NOMO-1 treated with dmso at 0.1 percent for 144 hours (cell line): Measurements from ENCODE around the gene TMEM187.

Experiments used
- DNase-seq: peaks from one replicate; lab custom pipeline; 2025; ENCODE audit not compliant: unreplicated experiment; lab: John Stamatoyannopoulos, UW

TMEM187 gene

DNA sequence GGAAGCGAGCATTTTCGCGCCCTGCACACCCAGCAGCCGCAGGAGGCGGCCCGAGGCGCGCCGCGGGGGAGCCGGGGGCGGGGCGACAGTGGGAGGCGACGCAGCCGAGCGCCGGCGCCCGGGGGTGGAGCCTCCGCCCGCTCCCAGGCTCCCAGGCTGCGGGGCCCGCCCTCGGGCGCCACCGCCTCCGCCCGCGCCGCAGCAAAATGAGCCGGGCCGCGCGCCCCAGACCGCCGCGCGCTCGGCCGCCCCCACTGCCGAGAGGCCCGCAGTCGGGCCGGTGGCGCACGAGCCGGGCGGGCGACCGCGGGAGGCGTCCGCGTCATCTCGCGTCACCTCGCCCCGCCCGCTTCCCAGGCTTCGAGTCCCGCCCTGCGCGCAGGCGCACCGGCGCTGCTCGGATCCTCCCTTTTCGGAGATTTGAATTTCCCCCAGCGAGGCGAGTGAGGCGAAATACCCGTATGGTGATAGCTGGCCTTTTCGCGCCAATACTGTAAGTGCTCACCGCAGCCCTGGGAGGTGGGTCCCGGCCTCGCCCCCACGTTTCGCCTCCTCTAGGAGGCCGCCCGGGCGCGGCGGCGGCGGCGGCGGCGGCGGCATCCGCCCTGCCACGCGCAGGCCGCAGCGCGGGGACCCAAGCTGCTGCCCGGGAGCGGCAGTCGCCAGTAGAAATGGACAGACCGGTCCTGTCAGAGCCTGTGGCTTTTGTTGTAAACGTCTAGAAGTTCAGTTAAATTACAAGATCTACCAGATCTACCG lies at the start of gene TMEM187:
Gene TMEM187 (plus strand): TSS at position 387 of the 759 bp plus-strand sequence. CDS start 9,309 bp downstream, outside the sequence.
- DNase-seq: peak; percentile 86

DNA sequence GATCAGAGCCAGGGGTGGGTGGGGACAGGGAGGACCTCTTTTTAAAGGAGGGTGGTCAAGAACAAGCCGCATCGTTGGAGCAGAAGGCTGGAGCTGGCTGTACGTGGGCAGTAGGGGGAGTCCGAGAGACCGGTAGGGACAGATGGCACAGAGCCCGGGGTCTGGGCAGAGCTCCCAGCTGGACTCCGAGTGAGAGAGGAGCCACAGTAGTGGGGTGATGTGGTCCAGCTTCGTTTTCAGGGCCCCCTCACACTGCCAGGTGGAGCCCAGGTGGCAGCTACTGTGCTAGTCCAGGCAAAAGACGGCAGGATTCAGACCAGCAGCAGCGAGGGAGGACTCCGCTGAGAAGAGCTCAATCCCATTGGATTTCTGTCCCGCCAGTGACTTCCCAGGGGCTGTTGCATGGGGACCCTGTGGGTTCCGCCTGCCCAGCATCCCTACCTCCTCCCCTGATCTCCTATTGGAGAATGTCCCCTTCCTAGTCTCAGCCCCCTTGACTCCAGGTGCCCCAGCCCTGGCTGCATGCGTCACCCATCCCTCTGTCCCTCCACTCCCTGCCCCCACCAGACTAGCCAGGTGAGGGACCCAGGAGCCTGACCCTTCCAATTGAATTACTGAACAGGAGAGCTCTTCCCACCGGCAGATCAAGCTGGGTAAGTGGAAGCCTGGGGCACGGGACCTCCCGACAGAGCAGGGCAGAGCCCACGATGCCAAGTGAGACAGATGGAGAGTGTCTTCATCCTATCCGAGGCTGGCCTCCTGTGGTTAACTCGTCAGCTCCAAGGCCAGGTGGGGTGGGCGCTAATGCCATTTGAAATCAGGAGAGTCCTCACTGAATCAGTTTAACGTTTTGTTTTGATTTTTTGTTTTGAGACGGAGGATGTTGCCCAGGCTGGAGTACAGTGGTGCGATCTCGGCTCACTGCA lies 49.4 kb upstream of the TMEM187 start:
- DNase-seq: no peak

DNA sequence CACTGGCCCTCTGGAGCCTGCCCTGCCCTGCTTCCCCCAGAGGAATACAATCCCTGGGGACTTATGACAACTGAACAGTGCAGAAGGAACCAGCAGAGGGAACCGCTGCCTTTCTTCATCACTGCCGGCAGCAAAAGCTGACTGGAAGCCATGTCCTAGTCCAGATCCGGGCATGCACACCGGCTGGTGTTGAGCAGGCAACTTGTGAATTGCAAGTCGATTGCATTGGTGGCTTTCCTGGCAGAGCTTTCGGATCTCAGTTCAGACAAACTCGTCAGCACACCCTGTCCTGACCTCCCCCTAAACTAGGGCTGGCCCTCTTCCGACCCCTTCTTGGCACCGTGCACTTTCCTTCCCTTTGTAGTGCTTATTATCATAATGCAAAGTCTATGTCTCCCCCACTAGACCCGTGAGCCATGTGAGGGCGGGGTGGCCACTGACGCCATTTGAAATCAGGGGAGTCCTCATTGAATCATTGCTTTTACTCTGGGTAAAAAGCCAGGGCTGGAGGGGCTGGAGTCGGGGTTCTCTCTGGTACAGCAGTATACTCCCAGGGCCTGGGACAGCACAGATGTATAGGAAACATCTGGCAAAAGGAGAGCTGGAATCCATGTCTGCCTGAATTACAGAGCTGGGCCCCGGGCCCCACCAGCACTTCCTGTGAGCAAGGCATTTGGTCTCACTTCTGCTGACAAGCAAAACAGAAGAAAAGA lies 48.2 kb upstream of the TMEM187 start:
- DNase-seq: peak; percentile 45

DNA sequence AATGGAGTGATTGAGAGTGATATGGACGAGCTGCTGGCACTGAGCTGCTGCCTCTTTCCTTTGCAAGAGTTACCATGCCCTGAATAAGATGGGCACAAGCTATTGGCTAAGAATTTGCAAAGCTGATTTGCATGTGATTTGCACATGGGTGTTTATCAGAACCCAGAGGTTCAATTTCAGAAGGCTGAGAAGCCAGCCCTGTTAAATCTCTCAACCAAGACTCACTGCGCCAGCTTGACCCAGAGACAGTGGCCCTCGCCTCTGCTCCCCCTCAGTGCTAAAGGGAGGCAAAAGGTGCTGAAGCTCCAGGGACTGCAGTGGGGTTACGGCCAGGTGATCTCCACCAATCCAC lies 47.2 kb upstream of the TMEM187 start:
- DNase-seq: no peak

- no peak for DNase-seq
Measured at GRCh38 chrX:153925739-153926551, 46.6 kb upstream of the TMEM187 start, which contains the start of gene ARHGAP4. TSS of gene ARHGAP4 (minus strand) at chrX:153926264. CDS start at chrX:153926202, 62 bp downstream.

- DNase-seq: peak; percentile 66
Measured at GRCh38 chrX:153926552-153926857, 46.0 kb upstream of the TMEM187 start.

GRCh38 chrX:153926858-153927671 lies 45.5 kb upstream of the TMEM187 start:
- peak; percentile 95 for DNase-seq

DNA sequence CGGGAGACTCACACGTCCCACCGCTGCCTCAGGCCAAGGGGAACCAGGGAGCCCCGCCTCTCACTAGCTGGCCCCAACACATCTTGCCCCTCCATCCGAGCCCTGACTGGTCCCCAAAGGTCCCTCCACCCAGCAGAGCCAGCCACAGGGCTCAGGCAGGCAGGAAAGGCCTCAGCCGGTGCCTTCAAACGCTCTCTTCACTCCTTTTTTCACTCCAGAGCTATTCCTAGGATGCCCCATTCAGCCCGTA lies 45.0 kb upstream of the TMEM187 start:
- DNase-seq: no peak

DNA sequence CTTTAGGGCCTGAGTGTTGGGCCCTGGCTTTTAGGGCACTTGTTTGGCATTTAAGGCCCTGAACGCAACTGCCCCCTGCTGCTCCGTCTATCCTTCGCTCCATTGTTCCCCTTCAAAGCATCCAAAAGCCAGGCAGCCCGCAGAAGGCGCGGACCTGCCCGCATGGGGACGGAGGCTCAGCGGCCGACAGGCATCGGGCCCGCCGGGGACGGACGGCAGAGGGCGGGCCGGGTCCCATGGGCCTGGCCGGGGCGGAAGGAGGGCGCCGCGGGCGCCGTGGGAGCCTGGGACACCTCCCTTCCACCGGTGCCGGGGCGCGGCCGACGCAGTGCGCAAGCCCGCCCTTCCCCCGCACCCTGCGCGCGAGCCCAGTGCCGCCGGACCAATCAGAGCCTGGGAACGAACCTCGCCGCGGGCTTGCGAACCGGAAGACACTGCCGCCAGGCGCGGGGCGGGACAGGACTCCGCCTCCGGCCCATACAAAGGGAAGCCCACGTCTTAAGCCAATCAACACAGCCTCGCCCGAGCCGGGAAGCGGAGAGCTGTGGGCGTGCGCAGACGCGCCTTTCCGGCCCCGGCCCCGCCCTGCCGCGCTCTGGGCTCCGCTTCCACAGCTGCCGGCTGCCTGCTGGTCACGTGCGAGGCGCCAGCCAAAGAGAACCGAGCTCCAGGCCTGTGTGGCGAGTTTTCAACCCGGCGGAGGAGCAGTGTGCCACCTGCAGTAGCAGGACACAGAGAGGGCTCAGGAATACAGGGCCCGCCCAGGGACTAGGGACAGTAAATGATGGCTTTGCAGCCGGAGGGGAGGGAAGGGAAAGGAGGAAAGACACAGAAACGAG lies 44.4 kb upstream of the TMEM187 start:
- DNase-seq: peak; percentile 98

GRCh38 chrX:153928846-153929245 lies 43.7 kb upstream of the TMEM187 start:
- no peak for DNase-seq

DNA sequence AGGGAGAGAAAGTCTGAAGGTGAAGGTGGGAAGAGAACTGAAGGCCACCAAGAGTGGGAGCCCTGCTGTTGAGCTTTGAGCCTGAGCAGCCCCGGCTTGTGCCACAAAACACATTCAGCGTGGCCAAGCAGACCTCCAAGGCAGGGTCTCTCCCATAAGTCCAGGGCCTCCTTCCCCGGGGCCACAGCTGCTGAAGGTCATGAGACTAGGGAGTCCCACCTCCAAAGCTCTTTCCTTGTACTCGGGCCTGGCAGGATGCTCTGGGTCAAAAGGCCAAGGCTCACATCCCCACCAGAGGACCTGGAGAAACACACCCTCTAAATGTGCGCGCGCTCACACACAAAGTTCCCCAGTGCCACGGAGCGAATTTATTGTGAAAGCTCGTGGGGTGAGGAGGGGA lies 43.0 kb upstream of the TMEM187 start:
- no peak for DNase-seq

- no peak for DNase-seq
Measured at GRCh38 chrX:153930011-153930910, 42.3 kb upstream of the TMEM187 start.

GRCh38 chrX:153931151-153931550 lies 41.4 kb upstream of the TMEM187 start:
- DNase-seq: no peak

DNA sequence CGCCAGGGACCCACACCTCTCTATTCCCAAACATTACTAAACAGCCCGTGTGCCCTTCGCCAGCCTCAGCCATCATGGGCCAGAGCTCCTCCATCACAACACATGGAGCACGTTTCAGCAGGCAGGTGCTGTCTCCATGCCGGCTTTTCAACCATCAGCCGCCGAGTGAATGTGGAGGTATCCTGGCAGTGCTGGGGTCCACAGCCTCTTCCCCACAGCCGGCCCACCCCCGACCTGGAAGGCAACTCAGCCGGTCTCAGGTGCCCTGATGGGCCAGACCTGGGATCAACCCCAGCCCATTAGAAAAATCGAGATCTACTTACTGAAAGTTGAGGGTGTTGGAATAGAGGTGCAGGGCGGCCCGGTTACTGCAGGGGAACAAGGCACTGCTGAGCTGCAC lies 40.8 kb upstream of the TMEM187 start:
- no peak for DNase-seq

DNA sequence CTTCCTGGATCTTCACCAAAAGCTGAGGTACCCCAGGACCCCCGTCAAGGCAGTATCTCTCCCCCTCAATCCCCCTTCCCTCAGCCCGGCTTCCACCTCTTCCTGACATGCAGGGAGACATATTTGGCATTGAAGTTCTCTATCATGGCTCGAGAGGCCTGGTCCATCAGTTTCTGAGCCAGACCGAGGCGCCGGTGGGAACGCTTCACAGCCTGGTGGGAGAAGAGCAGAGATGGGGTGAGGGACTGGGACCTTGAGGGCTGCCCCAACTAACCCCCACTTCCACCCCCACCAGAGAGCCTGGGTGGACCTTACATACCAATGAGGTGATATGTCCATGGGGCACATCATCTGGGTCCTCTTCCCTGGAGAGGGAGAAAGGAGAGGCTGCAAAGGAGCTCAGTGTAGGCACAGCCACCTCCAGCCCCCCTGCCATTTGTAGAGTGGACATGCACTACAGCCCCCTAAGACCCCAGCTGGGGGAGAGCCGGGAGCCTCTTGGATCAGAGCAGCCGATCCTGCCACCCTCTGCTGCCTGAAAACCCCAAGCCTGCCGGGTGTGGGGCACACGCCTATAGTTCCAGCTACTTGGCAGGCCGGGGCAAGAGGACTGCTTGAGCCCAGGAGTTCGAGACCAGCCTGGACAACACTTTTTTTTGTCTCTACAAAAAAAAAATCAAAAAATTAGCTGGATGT lies 40.2 kb upstream of the TMEM187 start:
- no peak for DNase-seq

- no peak for DNase-seq
Measured at GRCh38 chrX:153933748-153934147, 38.8 kb upstream of the TMEM187 start.

DNA sequence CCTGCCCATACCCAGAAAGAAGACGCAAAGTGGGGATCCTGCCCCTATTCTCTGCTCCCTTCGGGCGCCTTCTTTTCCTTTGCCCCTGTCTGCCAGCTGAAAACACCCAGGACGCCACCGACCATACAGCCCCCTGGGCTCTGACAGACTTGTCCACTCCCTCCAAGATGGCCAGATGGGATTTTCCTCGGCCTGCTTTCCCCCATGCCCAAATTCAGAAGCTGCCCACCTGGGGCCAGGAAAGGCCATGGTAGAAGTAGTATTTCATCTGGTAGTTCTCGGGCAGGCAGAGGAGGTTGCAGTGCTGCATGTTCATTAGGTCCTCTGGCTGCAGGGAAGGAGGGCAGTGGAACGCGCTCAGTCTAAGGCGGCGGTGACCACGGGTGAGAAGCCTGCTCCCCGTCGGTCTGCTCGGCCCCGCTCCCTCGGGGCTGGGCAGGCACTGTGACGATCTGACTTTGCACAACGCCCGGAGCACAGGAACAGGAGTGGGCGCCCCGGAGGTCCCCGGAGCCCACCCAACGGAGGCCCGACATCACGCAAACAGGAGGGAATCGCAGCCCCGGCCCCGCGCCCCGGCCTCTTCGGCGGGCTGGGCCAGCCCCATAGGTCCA lies 38.3 kb upstream of the TMEM187 start:
- no peak for DNase-seq
